AG04450 (cell line): ENCODE results near the gene ART3. TPM values are rescaled to one million over a fixed set of nuclear protein-coding genes. Genes with fewer than 3 reads are reported as not detected.
"Not testable (repeated sequence)": the region's sequence is repeated elsewhere in the genome, so short reads cannot be mapped to it uniquely, and the experiment has no call there.

Source experiments
- CTCF ChIA-PET: fragments of 300-600, 350-600 bp; formaldehyde crosslinking; extraction: SDS; loops from one replicate; lab custom pipeline; 2022; ENCODE audit warnings: antibody characterized with exemption, inconsistent platforms; lab: Charles Lee
- POLR2A ChIA-PET: fragments of 350-600 bp; formaldehyde crosslinking; extraction: SDS; loops from one replicate; lab custom pipeline; 2021; ENCODE audit warnings: antibody characterized with exemption, inconsistent platforms; lab: Yijun Ruan, JAX
- DNase-seq: peaks from one replicate; pipeline ENCODE4 v3.0.0-alpha.2; 2011; ENCODE audit warnings: low read depth, low spot score
- H3K27ac ChIP-seq: one replicate; pipeline ENCODE4 v1.5.1; 2012; ENCODE audit warnings: low read depth, low read length, control low read depth
- H3K27me3 ChIP-seq: one replicate; pipeline ENCODE4 v1.6.0; 2012; ENCODE audit warnings: low read length; ENCODE audit not compliant: control insufficient read depth, insufficient read depth
- H3K4me3 ChIP-seq: 2 replicates; pipeline ENCODE4 v1.5.1; 2011; ENCODE audit warnings: mild to moderate bottlenecking, low read depth, low read length, control low read depth
- H3K9me3 ChIP-seq: 2 replicates; pipeline ENCODE4 v1.5.1; 2012; ENCODE audit warnings: low read length; ENCODE audit not compliant: control insufficient read depth, insufficient read depth
- polyA plus RNA-seq: library from polyadenylated mRNA; depleted of rRNA; stranded (reverse); fragments of >200 nt; gene quantifications from 2 replicates; pipeline ENCODE4 v1.2.3, GENCODE V29; 2011
- TF ChIP-seq, protein P1 (sequence below): IDR thresholded peaks from 2 replicates; pipeline ENCODE4 v1.5.1; 2011; ENCODE audit warnings: low read depth, low read length, control low read depth, inconsistent platforms

The ART3 gene
- polyA plus RNA-seq, 1 experiment: 0.20 TPM

- ChIA-PET POLR2A (no interaction called here), CTCF (interaction anchor here (2.5 kb wide), 1 partner anchor 41 kb away, joined by 8 read pairs; no protein-coding TSS in a partner anchor)
- no peaks in the 10 kb centered on the region for H3K9me3 ChIP-seq
- DNase-seq: no peak
- no peak overlapping the region for H3K27ac ChIP-seq
- no peaks in the 10 kb centered on the region for H3K27me3 ChIP-seq
- TF ChIP-seq, protein P1, sequence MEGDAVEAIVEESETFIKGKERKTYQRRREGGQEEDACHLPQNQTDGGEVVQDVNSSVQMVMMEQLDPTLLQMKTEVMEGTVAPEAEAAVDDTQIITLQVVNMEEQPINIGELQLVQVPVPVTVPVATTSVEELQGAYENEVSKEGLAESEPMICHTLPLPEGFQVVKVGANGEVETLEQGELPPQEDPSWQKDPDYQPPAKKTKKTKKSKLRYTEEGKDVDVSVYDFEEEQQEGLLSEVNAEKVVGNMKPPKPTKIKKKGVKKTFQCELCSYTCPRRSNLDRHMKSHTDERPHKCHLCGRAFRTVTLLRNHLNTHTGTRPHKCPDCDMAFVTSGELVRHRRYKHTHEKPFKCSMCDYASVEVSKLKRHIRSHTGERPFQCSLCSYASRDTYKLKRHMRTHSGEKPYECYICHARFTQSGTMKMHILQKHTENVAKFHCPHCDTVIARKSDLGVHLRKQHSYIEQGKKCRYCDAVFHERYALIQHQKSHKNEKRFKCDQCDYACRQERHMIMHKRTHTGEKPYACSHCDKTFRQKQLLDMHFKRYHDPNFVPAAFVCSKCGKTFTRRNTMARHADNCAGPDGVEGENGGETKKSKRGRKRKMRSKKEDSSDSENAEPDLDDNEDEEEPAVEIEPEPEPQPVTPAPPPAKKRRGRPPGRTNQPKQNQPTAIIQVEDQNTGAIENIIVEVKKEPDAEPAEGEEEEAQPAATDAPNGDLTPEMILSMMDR: no peak
- H3K4me3 ChIP-seq: no peak overlapping the region
These were observed 37.7 kb upstream of the ART3 start for GRCh38 chr4:76036855-76037254.

GRCh38 chr4:76042241-76042998, 32.1 kb upstream of the ART3 start:
- H3K27ac ChIP-seq, H3K9me3 ChIP-seq, H3K27me3 ChIP-seq, H3K4me3 ChIP-seq, POLR2A ChIA-PET, DNase-seq: not testable (repeated sequence)
- CTCF ChIA-PET: interaction anchor here (0.6 to 1.2 kb wide), 2 partner anchors 25 to 47 kb away, joined by 3 read pairs; no protein-coding TSS in a partner anchor

GRCh38 chr4:76043306-76043705, 31.2 kb upstream of the ART3 start:
- H3K4me3 ChIP-seq, H3K27me3 ChIP-seq, H3K9me3 ChIP-seq, CTCF ChIA-PET, H3K27ac ChIP-seq, DNase-seq, POLR2A ChIA-PET: not testable (repeated sequence)

GRCh38 chr4:76044686-76045085, 29.8 kb upstream of the ART3 start:
- H3K27ac ChIP-seq: not testable (repeated sequence)

GRCh38 chr4:76049860-76050416, 24.6 kb upstream of the ART3 start:
- H3K27ac ChIP-seq, H3K4me3 ChIP-seq, H3K9me3 ChIP-seq, POLR2A ChIA-PET, DNase-seq, H3K27me3 ChIP-seq, CTCF ChIA-PET: not testable (repeated sequence)

More at GRCh38 chr4:76044686-76045085, 29.8 kb upstream of the ART3 start:
- H3K9me3 ChIP-seq, H3K4me3 ChIP-seq, H3K27me3 ChIP-seq, DNase-seq, POLR2A ChIA-PET, CTCF ChIA-PET: not testable (repeated sequence)

DNA sequence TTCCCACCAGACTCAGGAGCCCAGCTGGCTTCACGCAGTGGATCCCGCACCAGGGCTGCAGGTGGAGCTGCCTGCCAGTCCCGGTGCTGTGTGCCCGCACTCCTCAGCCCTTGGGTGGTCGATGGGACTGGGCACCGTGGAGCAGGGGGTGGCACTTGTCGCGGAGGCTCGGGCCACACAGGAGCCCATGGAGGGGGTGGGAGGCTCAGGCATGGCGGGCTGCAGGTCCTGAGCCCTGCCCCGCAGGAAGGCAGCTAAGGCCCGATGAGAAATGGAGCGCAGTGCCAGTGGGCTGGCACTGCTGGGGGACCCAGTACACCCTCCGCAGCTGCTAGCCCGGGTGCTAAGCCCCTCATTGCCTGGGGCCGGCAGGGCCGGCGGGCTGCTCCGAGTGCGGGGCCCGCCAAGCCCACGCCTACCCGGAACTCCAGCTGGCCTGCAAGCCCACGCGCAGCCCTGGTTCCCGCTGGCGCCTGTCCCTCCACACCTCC, 23.9 kb upstream of the ART3 start:
- CTCF ChIA-PET, H3K27me3 ChIP-seq, H3K27ac ChIP-seq, DNase-seq, H3K9me3 ChIP-seq, POLR2A ChIA-PET, H3K4me3 ChIP-seq: not testable (repeated sequence)

GRCh38 chr4:76053730-76054129, 20.8 kb upstream of the ART3 start:
- POLR2A ChIA-PET: interaction anchor here (0.8 kb wide), 1 partner anchor 41 kb away, joined by 4 read pairs; no protein-coding TSS in a partner anchor
- no peak for DNase-seq
- Histone ChIP-seq H3K27me3 (peaks cover 8% of the 10 kb centered on the region), H3K27ac (no peak overlapping the region), H3K9me3 (no peaks in the 10 kb centered on the region; the same call in 1 of the 2 replicates), H3K4me3 (no peak overlapping the region)
- CTCF ChIA-PET: interaction anchor here (0.6 to 4.8 kb wide), 7 partner anchors 10 to 422 kb away, joined by 3 to 36 read pairs (median 4); no protein-coding TSS in a partner anchor
- TF ChIP-seq, protein P1: no peak
